Measurements from ENCODE around the gene PHF14. TPM values are rescaled to one million over a fixed set of nuclear protein-coding genes. Genes with fewer than 3 reads are reported as not detected.

The PHF14 gene
- total RNA-seq, 4 donors from 2014 or later: 23.0 to 50.7 (median 29.1) TPM

GRCh38 chr7:11026452-11027359 is 53.0 kb downstream of the PHF14 start:
- TF ChIP-seq EP300 (IDR thresholded peaks at IDR 0.05) (no peak), CTCF (IDR thresholded peaks at IDR 0.05) (no peak), POLR2AphosphoS5 (IDR thresholded peaks at IDR 0.05) (no peak), POLR2A (IDR thresholded peaks at IDR 0.05; ENCODE audit: low read depth) (no peak)
- H3K4me1 ChIP-seq: no peaks in the 10 kb centered on the region
- DNase-seq (ENCODE audit: extremely low spot score): no peak
- no peak overlapping the region for H3K4me3 ChIP-seq
- WGBS: 77% methylated on average over 2 of the region's 2 CpGs
- H3K36me3 ChIP-seq: peaks cover 0 to 34% (median 21%) of the 10 kb centered on the region in 4 donors
- intact Hi-C loops (cut with DNase I): no loop called here
- H3K27me3 ChIP-seq: no peaks in the 10 kb centered on the region
- no peaks in the 10 kb centered on the region for H3K9me3 ChIP-seq
- H3K27ac ChIP-seq (replicated peaks in 1 of 4): no peak overlapping the region

GRCh38 chr7:11035661-11036060 is 62.0 kb downstream of the PHF14 start:
- 77% methylated on average over 4 of the region's 4 CpGs for WGBS
- intact Hi-C loops (cut with DNase I): no loop called here
- no peaks in the 10 kb centered on the region for H3K4me1 ChIP-seq

GRCh38 chr7:11039974-11040373 is 66.3 kb downstream of the PHF14 start:
- DNase-seq (ENCODE audit: extremely low spot score): no peak
- Histone ChIP-seq H3K9me3 (no peaks in the 10 kb centered on the region), H3K27me3 (no peaks in the 10 kb centered on the region), H3K4me3 (no peak overlapping the region), H3K27ac (replicated peaks in 1 of 4) (no peak overlapping the region), H3K36me3 (peaks cover 0 to 44% (median 16%) of the 10 kb centered on the region in 4 donors), H3K4me1 (no peaks in the 10 kb centered on the region)
- intact Hi-C loops (cut with DNase I): no loop called here
- no peak for TF ChIP-seq CTCF (IDR thresholded peaks at IDR 0.05)
- TF ChIP-seq POLR2A (IDR thresholded peaks at IDR 0.05; ENCODE audit: low read depth): no peak
- no peak for TF ChIP-seq EP300 (IDR thresholded peaks at IDR 0.05)
- TF ChIP-seq POLR2AphosphoS5 (IDR thresholded peaks at IDR 0.05): no peak

More at GRCh38 chr7:11035661-11036060, 62.0 kb downstream of the PHF14 start:
- H3K27ac ChIP-seq (replicated peaks in 1 of 4): no peak overlapping the region
- DNase-seq (ENCODE audit: extremely low spot score): no peak
- H3K9me3 ChIP-seq: no peaks in the 10 kb centered on the region
- H3K27me3 ChIP-seq: no peaks in the 10 kb centered on the region
- no peak overlapping the region for H3K4me3 ChIP-seq
- peaks cover 0 to 28% (median 15%) of the 10 kb centered on the region in 4 donors for H3K36me3 ChIP-seq
- TF ChIP-seq POLR2AphosphoS5 (IDR thresholded peaks at IDR 0.05): no peak
- no peak for TF ChIP-seq EP300 (IDR thresholded peaks at IDR 0.05)
- TF ChIP-seq POLR2A (IDR thresholded peaks at IDR 0.05; ENCODE audit: low read depth): no peak
- no peak for TF ChIP-seq CTCF (IDR thresholded peaks at IDR 0.05)

GRCh38 chr7:11054033-11054432 is 80.4 kb downstream of the PHF14 start:
- TF ChIP-seq POLR2A (IDR thresholded peaks at IDR 0.05; ENCODE audit: low read depth) (no peak), EP300 (IDR thresholded peaks at IDR 0.05) (no peak), POLR2AphosphoS5 (IDR thresholded peaks at IDR 0.05) (no peak), CTCF (IDR thresholded peaks at IDR 0.05) (no peak)
- WGBS: 95% methylated on average over 2 of the region's 2 CpGs
- DNase-seq (ENCODE audit: extremely low spot score): no peak
- no peak overlapping the region for H3K27ac ChIP-seq (replicated peaks in 1 of 4)
- H3K27me3 ChIP-seq: no peaks in the 10 kb centered on the region
- intact Hi-C loops (cut with DNase I): no loop called here
- H3K4me1 ChIP-seq: no peaks in the 10 kb centered on the region
- peaks cover 0 to 28% (median 7%) of the 10 kb centered on the region in 4 donors for H3K36me3 ChIP-seq
- H3K4me3 ChIP-seq: no peak overlapping the region
- no peaks in the 10 kb centered on the region for H3K9me3 ChIP-seq
